Vagina (tissue), 2 donors: ENCODE measurements around the gene IL20.

Source experiments
- POLR2A ChIP-seq, 2 donors: fragments of 450-650 bp; IDR thresholded peaks; one replicate each; pipeline ENCODE4 v1.6.1; 2017; ENCODE audit warnings: antibody characterized with exemption in 2 of 2, mild to moderate bottlenecking in 2 of 2, moderate library complexity in 2 of 2
- TF ChIP-seq, protein P1 (sequence below), 3 experiments: fragments of 450-650 bp in 2 of 3; fragments of 200-600 bp in 1 of 3; sonication (generic) in 1 of 3; IDR thresholded peaks; one replicate each; pipeline ENCODE4 v1.5.1; 2017 to 2019; ENCODE audit warnings: antibody characterized with exemption in 3 of 3, mild to moderate bottlenecking in 2 of 3, moderate library complexity in 2 of 3

DNA sequence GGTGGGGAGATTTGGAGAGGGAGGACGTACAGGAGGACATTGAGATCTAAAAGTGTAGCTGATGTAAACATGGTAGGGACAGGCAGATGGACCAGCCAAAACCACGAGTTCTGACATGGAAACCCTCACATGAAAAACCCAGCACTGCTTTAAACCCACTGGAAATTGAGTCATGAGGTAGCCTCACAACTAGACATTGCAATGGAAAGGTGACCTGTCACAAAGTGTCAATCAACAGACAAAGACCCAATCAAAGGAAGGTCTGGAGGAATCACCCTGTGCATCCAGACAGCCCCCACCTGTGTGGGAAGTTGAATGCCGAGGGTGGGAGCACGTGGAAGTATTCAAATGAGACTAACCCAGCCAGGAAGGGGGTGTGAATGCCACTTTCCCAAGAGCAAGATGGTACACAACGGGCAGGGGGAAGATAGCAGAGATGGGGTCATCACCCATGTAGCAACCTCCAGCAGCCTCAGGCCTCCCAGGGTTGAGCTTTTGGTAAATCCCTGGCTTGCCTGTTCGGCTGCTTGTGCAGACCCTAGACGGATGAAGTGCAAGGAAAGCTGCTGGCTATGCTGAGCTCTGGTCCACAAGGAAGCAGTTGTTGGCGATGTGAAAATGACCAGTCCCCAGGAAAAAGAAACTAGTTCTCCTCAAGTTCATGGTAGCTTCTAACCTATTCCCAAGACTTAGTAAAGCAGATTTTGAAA is 50.7 kb downstream of the IL20 start:
- no peak for TF ChIP-seq POLR2A (IDR thresholded peaks at IDR 0.05)
- TF ChIP-seq, protein P1, sequence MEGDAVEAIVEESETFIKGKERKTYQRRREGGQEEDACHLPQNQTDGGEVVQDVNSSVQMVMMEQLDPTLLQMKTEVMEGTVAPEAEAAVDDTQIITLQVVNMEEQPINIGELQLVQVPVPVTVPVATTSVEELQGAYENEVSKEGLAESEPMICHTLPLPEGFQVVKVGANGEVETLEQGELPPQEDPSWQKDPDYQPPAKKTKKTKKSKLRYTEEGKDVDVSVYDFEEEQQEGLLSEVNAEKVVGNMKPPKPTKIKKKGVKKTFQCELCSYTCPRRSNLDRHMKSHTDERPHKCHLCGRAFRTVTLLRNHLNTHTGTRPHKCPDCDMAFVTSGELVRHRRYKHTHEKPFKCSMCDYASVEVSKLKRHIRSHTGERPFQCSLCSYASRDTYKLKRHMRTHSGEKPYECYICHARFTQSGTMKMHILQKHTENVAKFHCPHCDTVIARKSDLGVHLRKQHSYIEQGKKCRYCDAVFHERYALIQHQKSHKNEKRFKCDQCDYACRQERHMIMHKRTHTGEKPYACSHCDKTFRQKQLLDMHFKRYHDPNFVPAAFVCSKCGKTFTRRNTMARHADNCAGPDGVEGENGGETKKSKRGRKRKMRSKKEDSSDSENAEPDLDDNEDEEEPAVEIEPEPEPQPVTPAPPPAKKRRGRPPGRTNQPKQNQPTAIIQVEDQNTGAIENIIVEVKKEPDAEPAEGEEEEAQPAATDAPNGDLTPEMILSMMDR (IDR thresholded peaks at IDR 0.05) = no peak
